Neural cell (in vitro differentiated cells): Measurements from ENCODE around the gene IER3. TPM values are rescaled to one million over a fixed set of nuclear protein-coding genes. Genes with fewer than 3 reads are reported as not detected.

Experiments
- H2AFZ ChIP-seq: fragments of 200-600, 300-800 bp; sonication (generic), shearing (Covaris generic); 2 replicates; pipeline ENCODE4 v1.6.0; 2014; ENCODE audit warnings: low read depth, mild to moderate bottlenecking, antibody characterized with exemption, low read length, moderate library complexity
- H3F3A ChIP-seq: fragments of 200-600 bp; shearing (Covaris generic); 2 replicates; pipeline ENCODE4 v1.6.1; 2016; ENCODE audit warnings: mild to moderate bottlenecking, moderate library complexity, mixed read lengths, antibody characterized with exemption, low read length; ENCODE audit not compliant: insufficient read depth, poor library complexity, severe bottlenecking
- H3K27ac ChIP-seq: fragments of 200-600, 300-800 bp; sonication (generic), shearing (Covaris generic); 2 replicates; pipeline ENCODE4 v1.5.1; 2014; ENCODE audit warnings: mild to moderate bottlenecking, low read length, moderate library complexity
- H3K27me3 ChIP-seq: fragments of 300-800, 200-600 bp; sonication (generic), shearing (Covaris generic); 2 replicates; pipeline ENCODE4 v1.6.0; 2014; ENCODE audit warnings: mild to moderate bottlenecking, low read depth, low read length, moderate library complexity; ENCODE audit not compliant: insufficient read depth
- H3K36me3 ChIP-seq: fragments of 300-800, 200-600 bp; sonication (generic), shearing (Covaris generic); 2 replicates; pipeline ENCODE4 v1.5.1; 2014; ENCODE audit warnings: mild to moderate bottlenecking, antibody characterized with exemption, low read length, moderate library complexity; ENCODE audit not compliant: insufficient read depth
- H3K4me2 ChIP-seq: fragments of 300-800, 200-600 bp; sonication (generic), shearing (Covaris generic); 2 replicates; pipeline ENCODE4 v1.6.0; 2014; ENCODE audit warnings: mild to moderate bottlenecking, low read length
- H3K4me3 ChIP-seq: fragments of 300-800, 200-600 bp; sonication (generic), shearing (Covaris generic); 2 replicates; pipeline ENCODE4 v1.5.1; 2014; ENCODE audit warnings: mild to moderate bottlenecking, low read length, moderate library complexity
- H3K79me2 ChIP-seq: fragments of 200-600 bp; shearing (Covaris generic); replicated peaks from 2 replicates; pipeline ENCODE4 v1.6.0; 2014; ENCODE audit warnings: mild to moderate bottlenecking, low read length, moderate library complexity; ENCODE audit not compliant: insufficient read depth
- H3K9ac ChIP-seq: fragments of 300-800, 200-600 bp; sonication (generic), shearing (Covaris generic); 2 replicates; pipeline ENCODE4 v1.6.1; 2016; ENCODE audit warnings: mild to moderate bottlenecking, low read length, mixed read lengths
- H3K9me2 ChIP-seq: fragments of 200-600 bp; shearing (Covaris generic); 2 replicates; pipeline ENCODE4 v1.6.1; 2016; ENCODE audit warnings: mild to moderate bottlenecking, low read length, mixed read lengths; ENCODE audit not compliant: insufficient read depth
- H3K9me3 ChIP-seq: fragments of 200-600, 300-800 bp; sonication (generic), shearing (Covaris generic); 2 replicates; pipeline ENCODE4 v1.6.1; 2016; ENCODE audit warnings: mild to moderate bottlenecking, mixed run types, low read length, moderate library complexity, mixed read lengths
- H4K20me1 ChIP-seq: fragments of 200-600 bp; shearing (Covaris generic); 2 replicates; pipeline ENCODE4 v1.6.1; 2016; ENCODE audit warnings: mild to moderate bottlenecking, mixed run types; ENCODE audit not compliant: insufficient read depth
- CTCF ChIP-seq: fragments of 450-650 bp; IDR thresholded peaks from 2 replicates; pipeline ENCODE4 v1.5.1; 2014; ENCODE audit warnings: antibody characterized with exemption, mild to moderate bottlenecking, moderate library complexity; ENCODE audit not compliant: poor library complexity, severe bottlenecking
- EP300 ChIP-seq: fragments of 450-650 bp; conservative IDR thresholded peaks from 2 replicates; pipeline ENCODE4 v1.6.1; 2014; ENCODE audit warnings: antibody characterized with exemption, mild to moderate bottlenecking, moderate library complexity; ENCODE audit not compliant: poor library complexity, severe bottlenecking
- EZH2 ChIP-seq: fragments of 200-600, 300-800 bp; shearing (Covaris generic), sonication (generic); IDR thresholded peaks from 2 replicates; pipeline ENCODE4 v1.6.1; 2014; ENCODE audit warnings: antibody characterized with exemption, low read length, borderline replicate concordance, mild to moderate bottlenecking; ENCODE audit not compliant: insufficient read depth, poor library complexity, severe bottlenecking
- MXI1 ChIP-seq: fragments of 450-650 bp; conservative IDR thresholded peaks from 2 replicates; pipeline ENCODE4 v1.6.1; 2014; ENCODE audit warnings: antibody characterized with exemption, mild to moderate bottlenecking; ENCODE audit not compliant: poor library complexity, severe bottlenecking
- POLR2AphosphoS5 ChIP-seq: IDR thresholded peaks from 2 replicates; pipeline ENCODE4 v1.6.1; 2012
- RAD21 ChIP-seq: fragments of 450-650 bp; conservative IDR thresholded peaks from 2 replicates; pipeline ENCODE4 v1.6.1; 2014; ENCODE audit warnings: antibody characterized with exemption, mild to moderate bottlenecking, moderate library complexity
- REST ChIP-seq: IDR thresholded peaks from 2 replicates; pipeline ENCODE4 v1.6.1; 2012; ENCODE audit warnings: borderline replicate concordance
- SMC3 ChIP-seq: fragments of 450-650 bp; conservative IDR thresholded peaks from 2 replicates; pipeline ENCODE4 v1.6.1; 2014; ENCODE audit warnings: antibody characterized with exemption, mild to moderate bottlenecking, moderate library complexity; ENCODE audit not compliant: poor library complexity
- TAF1 ChIP-seq: IDR thresholded peaks from 2 replicates; pipeline ENCODE4 v1.6.1; 2012; ENCODE audit warnings: low read depth
- polyA minus RNA-seq: library from RNA; depleted of rRNA, polyadenylated mRNA; stranded (reverse); fragments of >200 nt; gene quantifications from 2 replicates; pipeline ENCODE4 v1.2.3, GENCODE V29; 2014
- polyA plus RNA-seq: library from polyadenylated mRNA; depleted of rRNA; stranded (reverse); fragments of >200 nt; gene quantifications from 2 replicates; pipeline ENCODE4 v1.2.3, GENCODE V29; 2014

The IER3 gene, protein sequence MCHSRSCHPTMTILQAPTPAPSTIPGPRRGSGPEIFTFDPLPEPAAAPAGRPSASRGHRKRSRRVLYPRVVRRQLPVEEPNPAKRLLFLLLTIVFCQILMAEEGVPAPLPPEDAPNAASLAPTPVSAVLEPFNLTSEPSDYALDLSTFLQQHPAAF
- polyA plus RNA-seq (1.3 and 3.0 TPM in 2 replicates), polyA minus RNA-seq (0.49 and 0.69 TPM in 2 replicates)

DNA sequence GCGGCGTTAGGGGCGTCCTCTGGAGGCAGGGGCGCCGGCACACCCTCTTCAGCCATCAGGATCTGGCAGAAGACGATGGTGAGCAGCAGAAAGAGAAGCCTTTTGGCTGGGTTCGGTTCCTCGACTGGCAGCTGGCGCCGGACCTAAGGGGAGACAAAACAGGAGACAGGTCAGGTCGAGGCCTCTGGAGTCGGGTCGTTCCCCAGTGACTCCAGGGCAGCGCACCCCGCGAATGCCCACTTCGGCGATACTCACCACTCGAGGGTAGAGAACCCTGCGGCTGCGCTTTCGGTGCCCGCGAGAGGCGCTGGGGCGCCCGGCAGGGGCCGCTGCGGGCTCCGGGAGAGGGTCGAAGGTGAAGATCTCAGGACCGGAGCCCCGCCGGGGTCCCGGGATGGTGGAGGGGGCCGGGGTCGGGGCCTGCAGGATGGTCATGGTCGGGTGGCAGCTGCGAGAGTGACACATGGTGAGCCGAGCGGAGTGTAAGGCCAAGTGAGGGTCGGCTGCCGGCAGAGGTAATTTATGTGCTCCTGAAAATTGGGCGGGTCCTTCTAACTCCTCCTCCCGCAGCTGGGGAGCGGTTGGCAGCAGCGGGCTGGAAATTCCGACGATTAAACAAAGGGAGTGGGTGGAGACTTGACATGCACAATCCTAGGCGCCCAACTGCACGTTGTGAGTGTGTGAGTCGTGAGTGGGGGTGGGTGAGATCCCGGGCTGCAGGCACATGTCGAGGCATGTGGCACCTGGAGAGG, at the start of gene IER3:
IER3 (minus strand) TSS at position 494 of the 752 bp plus-strand sequence; CDS start at position 465, 29 bp downstream.
- peaks cover 20% of the 10 kb centered on the region for H3K27me3 ChIP-seq
- no peaks in the 10 kb centered on the region for H4K20me1 ChIP-seq
- no peaks in the 10 kb centered on the region for H3K9me3 ChIP-seq
- no peaks in the 10 kb centered on the region for H3K9me2 ChIP-seq
- TF ChIP-seq EP300 (no peak), TAF1 (no peak), REST (no peak), MXI1 (no peak), EZH2 (no peak), SMC3 (peak; percentile 59), POLR2AphosphoS5 (no peak), RAD21 (peak; percentile 43), CTCF (peak; percentile 66)
- H3K27ac ChIP-seq, result no peak within 1 kb of the TSS
- H3F3A ChIP-seq, result no peaks in the 10 kb centered on the region
- peak within 1 kb of the TSS; percentile 90 for H3K4me3 ChIP-seq
- no peak within 1 kb of the TSS for H3K4me2 ChIP-seq
- H3K9ac ChIP-seq, result peak within 1 kb of the TSS; percentile 16
- no peak within 1 kb of the TSS for H2AFZ ChIP-seq
- no peaks in the 10 kb centered on the region for H3K36me3 ChIP-seq
- H3K79me2 ChIP-seq, result peaks cover 14% of the 10 kb centered on the region

DNA sequence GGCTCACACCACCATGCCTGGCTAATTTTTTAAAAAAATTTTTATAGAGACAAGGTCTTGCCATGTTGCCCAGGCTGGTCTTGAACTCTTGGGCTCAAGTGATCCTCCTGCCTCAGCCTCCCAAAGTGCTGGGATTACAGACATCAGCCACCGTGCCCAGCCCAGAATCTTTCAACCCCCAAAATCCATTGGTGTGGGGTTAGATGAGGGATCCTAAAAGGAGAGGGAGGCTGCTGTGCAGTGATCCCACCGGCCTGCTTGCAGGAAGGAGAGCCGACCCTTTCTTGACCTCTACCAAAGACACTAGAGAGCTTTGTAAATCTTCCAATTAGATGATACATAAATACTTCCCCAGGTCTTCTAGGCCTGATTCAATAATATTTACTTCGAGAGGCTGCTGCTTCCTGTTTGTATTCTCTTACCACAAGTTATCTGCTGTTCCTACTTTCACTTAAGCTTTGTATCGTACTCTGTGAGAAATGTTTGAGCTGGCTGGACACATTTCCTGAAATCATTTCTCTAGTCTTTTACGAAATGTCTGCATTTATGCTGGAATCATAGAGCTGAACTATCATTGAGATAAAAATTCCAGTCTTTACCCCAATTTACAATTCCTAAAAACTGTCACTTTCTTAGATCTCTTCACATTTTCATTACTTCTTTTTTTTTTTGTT, 49.3 kb upstream of the IER3 start:
- no peak overlapping the region for H3K27ac ChIP-seq
- no peak overlapping the region for H3K9ac ChIP-seq

More for the DNA sequence above, 49.3 kb upstream of the IER3 start:
- TF ChIP-seq SMC3 (no peak), RAD21 (no peak), CTCF (no peak), EZH2 (no peak), MXI1 (no peak), POLR2AphosphoS5 (no peak), EP300 (no peak), TAF1 (no peak), REST (no peak)
- Histone ChIP-seq H3K9me3 (no peaks in the 10 kb centered on the region), H2AFZ (no peak overlapping the region), H3K4me3 (no peak overlapping the region), H3K4me2 (no peak overlapping the region), H3K36me3 (no peaks in the 10 kb centered on the region), H3K27me3 (no peaks in the 10 kb centered on the region), H4K20me1 (no peaks in the 10 kb centered on the region), H3F3A (no peaks in the 10 kb centered on the region), H3K79me2 (no peaks in the 10 kb centered on the region), H3K9me2 (no peaks in the 10 kb centered on the region)
